IMR-90 (cell line): ENCODE results near the gene GABRB3. TPM values are rescaled to one million over a fixed set of nuclear protein-coding genes. Genes with fewer than 3 reads are reported as not detected.

Source experiments
- ATAC-seq: fragments of 200-7000 bp; cut with Tn5 transposase; 2 replicates; pipeline ENCODE4 v1.9.1; 2020; ENCODE audit warnings: low read depth, mild to moderate bottlenecking, moderate library complexity
- BruUV-seq: library from RNA; stranded (reverse); fragments of 400-500 nt; replicated peaks from 2 replicates; lab custom pipeline; 2021; lab: Mats Ljungman, UMichigan
- CTCF ChIA-PET: fragments of 300-600 bp; formaldehyde crosslinking; extraction: SDS; loops from one replicate; lab custom pipeline; 2021; ENCODE audit warnings: antibody characterized with exemption; lab: Yijun Ruan, JAX
- POLR2A ChIA-PET: fragments of 300-600 bp; sonication (Branson Sonifier 250); formaldehyde crosslinking; loops from one replicate; lab custom pipeline; 2022; ENCODE audit warnings: antibody characterized with exemption; ENCODE audit not compliant: unreplicated experiment; lab: Charles Lee
- DNase-seq: peaks from one replicate; pipeline ENCODE4 v3.0.0; 2013
- H2AFZ ChIP-seq: replicated peaks from 2 replicates; pipeline ENCODE3; 2013; ENCODE audit warnings: low read length, mild to moderate bottlenecking; ENCODE audit not compliant: poor library complexity
- H2AK5ac ChIP-seq: 2 replicates; pipeline ENCODE4 v1.6.1; 2013; ENCODE audit warnings: low read depth, low read length, inconsistent platforms
- H2AK9ac ChIP-seq: replicated peaks from 2 replicates; pipeline ENCODE3; 2013; ENCODE audit warnings: mild to moderate bottlenecking, low read depth, low read length, moderate library complexity; ENCODE audit not compliant: poor library complexity
- H2BK120ac ChIP-seq: 2 replicates; pipeline ENCODE4 v1.6.1; 2013; ENCODE audit warnings: low read depth, low read length, inconsistent platforms
- H2BK15ac ChIP-seq: 3 replicates; pipeline ENCODE4 v1.6.1; 2013; ENCODE audit warnings: low read depth, low read length, inconsistent platforms
- H2BK20ac ChIP-seq: 2 replicates; pipeline ENCODE4 v1.6.1; 2013; ENCODE audit warnings: low read depth, mild to moderate bottlenecking, inconsistent platforms, low read length, moderate library complexity
- H2BK5ac ChIP-seq: 2 replicates; pipeline ENCODE4 v1.6.1; 2013; ENCODE audit warnings: mild to moderate bottlenecking, low read depth, low read length, inconsistent platforms; ENCODE audit not compliant: poor library complexity, severe bottlenecking
- H3K14ac ChIP-seq: replicated peaks from 2 replicates; pipeline ENCODE4 v1.6.1; 2013; ENCODE audit warnings: low read depth, low read length, inconsistent platforms
- H3K18ac ChIP-seq: 2 replicates; pipeline ENCODE4 v1.6.1; 2013; ENCODE audit warnings: low read depth, low read length, control low read depth
- H3K23ac ChIP-seq: 2 replicates; pipeline ENCODE4 v1.6.1; 2013; ENCODE audit warnings: low read depth, low read length, inconsistent platforms
- H3K27ac ChIP-seq: 2 replicates; pipeline ENCODE4 v1.5.1; 2013; ENCODE audit warnings: mild to moderate bottlenecking, control low read depth, low read length; ENCODE audit not compliant: insufficient read depth
- H3K27me3 ChIP-seq: 2 replicates; pipeline ENCODE4 v1.6.1; 2013; ENCODE audit warnings: low read length; ENCODE audit not compliant: control insufficient read depth, insufficient read depth
- H3K36me3 ChIP-seq: 2 replicates; pipeline ENCODE4 v1.6.1; 2013; ENCODE audit warnings: low read length, mixed read lengths; ENCODE audit not compliant: control insufficient read depth, insufficient read depth
- H3K4ac ChIP-seq: 2 replicates; pipeline ENCODE4 v1.6.1; 2013; ENCODE audit warnings: low read depth, low read length, inconsistent platforms
- H3K4me1 ChIP-seq: 2 replicates; pipeline ENCODE4 v1.6.1; 2013; ENCODE audit warnings: low read length, mixed read lengths; ENCODE audit not compliant: control insufficient read depth, insufficient read depth
- H3K4me2 ChIP-seq: 2 replicates; pipeline ENCODE4 v1.6.1; 2013; ENCODE audit warnings: low read depth, mild to moderate bottlenecking, control low read depth, low read length, moderate library complexity
- H3K4me3 ChIP-seq: 2 replicates; pipeline ENCODE4 v1.5.1; 2013; ENCODE audit warnings: low read depth, mild to moderate bottlenecking, control low read depth, low read length, moderate library complexity; ENCODE audit not compliant: insufficient read depth
- H3K56ac ChIP-seq: 2 replicates; pipeline ENCODE4 v1.6.1; 2013; ENCODE audit warnings: low read length, inconsistent platforms; ENCODE audit not compliant: insufficient read depth; ENCODE audit errors: extremely low read depth
- H3K79me1 ChIP-seq, 2 experiments: 2 replicates each; pipeline ENCODE4 v1.6.1; 2013; ENCODE audit warnings: low read length in 2 of 2, inconsistent platforms in 1 of 2, low read depth in 1 of 2
- H3K9ac ChIP-seq: 2 replicates; pipeline ENCODE4 v1.6.1; 2013; ENCODE audit warnings: low read depth, low read length, control low read depth
- H3K9me1 ChIP-seq: 2 replicates; pipeline ENCODE4 v1.6.1; 2013; ENCODE audit warnings: low read length, inconsistent platforms; ENCODE audit not compliant: insufficient read depth
- H3K9me3 ChIP-seq: 2 replicates; pipeline ENCODE4 v1.6.1; 2013; ENCODE audit warnings: low read length; ENCODE audit not compliant: control insufficient read depth, insufficient read depth
- H4K20me1 ChIP-seq: 2 replicates; pipeline ENCODE4 v1.6.1; 2013; ENCODE audit warnings: low read length, inconsistent platforms; ENCODE audit not compliant: insufficient read depth
- H4K5ac ChIP-seq: 2 replicates; pipeline ENCODE4 v1.6.1; 2013; ENCODE audit warnings: mild to moderate bottlenecking, low read depth, low read length, control low read depth
- H4K8ac ChIP-seq, 2 experiments: 2 replicates each; pipeline ENCODE4 v1.6.1; 2013; ENCODE audit warnings: low read depth in 2 of 2, low read length in 2 of 2, control low read depth in 1 of 2, inconsistent platforms in 1 of 2
- H4K91ac ChIP-seq: 2 replicates; pipeline ENCODE4 v1.6.1; 2013; ENCODE audit warnings: low read depth, low read length, inconsistent platforms; ENCODE audit not compliant: insufficient read depth
- BHLHE40 ChIP-seq: fragments of 150-350 bp; IDR thresholded peaks from 2 replicates; pipeline ENCODE4 v1.6.1; 2016; ENCODE audit warnings: mild to moderate bottlenecking, low read depth, low read length
- CEBPB ChIP-seq: IDR thresholded peaks from 2 replicates; pipeline ENCODE4 v1.6.1; 2012; ENCODE audit warnings: low read depth, low read length, improper control_type of control experiment
- CTCF ChIP-seq: conservative IDR thresholded peaks from 2 replicates; pipeline ENCODE4 v1.5.1; 2012; ENCODE audit warnings: mild to moderate bottlenecking, low read depth, low read length, improper control_type of control experiment
- ELK1 ChIP-seq: fragments of 150-350 bp; IDR thresholded peaks from 2 replicates; pipeline ENCODE4 v1.6.1; 2016; ENCODE audit warnings: low read depth, mild to moderate bottlenecking, low read length, moderate library complexity, borderline replicate concordance
- MAFK ChIP-seq: IDR thresholded peaks from 2 replicates; pipeline ENCODE4 v1.6.1; 2012; ENCODE audit warnings: low read depth, low read length, improper control_type of control experiment
- MXI1 ChIP-seq: IDR thresholded peaks from 2 replicates; pipeline ENCODE4 v1.6.1; 2012; ENCODE audit warnings: low read depth, mild to moderate bottlenecking, low read length, moderate library complexity, borderline replicate concordance
- NFE2L2 ChIP-seq: fragments of 150-350 bp; IDR thresholded peaks from 2 replicates; pipeline ENCODE4 v1.6.1; 2016; ENCODE audit warnings: low read depth, mild to moderate bottlenecking, low read length
- POLR2A ChIP-seq: IDR thresholded peaks from 2 replicates; pipeline ENCODE4 v1.6.1; 2012; ENCODE audit warnings: mild to moderate bottlenecking, low read depth, low read length
- RAD21 ChIP-seq: IDR thresholded peaks from 2 replicates; pipeline ENCODE4 v1.6.1; 2012; ENCODE audit warnings: low read length, improper control_type of control experiment
- RFX5 ChIP-seq: IDR thresholded peaks from 2 replicates; pipeline ENCODE4 v1.8.0; 2012; ENCODE audit warnings: low read depth, mild to moderate bottlenecking, low read length, moderate library complexity
- USF2 ChIP-seq: fragments of 150-350 bp; IDR thresholded peaks from 2 replicates; pipeline ENCODE4 v1.6.1; 2017; ENCODE audit warnings: mild to moderate bottlenecking, antibody characterized with exemption, low read length, low read depth
- WGBS, 2 experiments: methylation state at CpG; one replicate each; pipeline versions ENCODE4 v1.1.5 to v1.1.7; 2013; ENCODE audit warnings: missing lambda C conversion rate in 2 of 2; ENCODE audit not compliant: insufficient read length in 1 of 2; ENCODE audit errors: extremely low coverage in 2 of 2; 5-methylcytosine and 5-hydroxymethylcytosine counted together
- dilution Hi-C: fragments of 300-500 bp; cut with HindIII; formaldehyde crosslinking; loops from one replicate; pipeline ENCODE4 v1.14.3; 2018; ENCODE audit warnings: low sequenced_read_pairs; ENCODE audit not compliant: unreplicated experiment
- in situ Hi-C: fragments of 300-500 bp; cut with MboI; formaldehyde crosslinking; loops from 3 replicates; pipeline ENCODE4 v1.14.3; 2019; ENCODE audit warnings: low sequenced_read_pairs, inconsistent platforms, mixed read lengths
- intact Hi-C: fragments of 100-400 bp; cut with micrococcal nuclease; formaldehyde crosslinking; loops from 2 replicates; pipeline ENCODE4 v1.10.0; 2022
- polyA plus RNA-seq, 3 experiments: library from polyadenylated mRNA; depleted of rRNA; stranded (reverse); fragments of >200 nt; gene quantifications; 2 replicates each; pipeline ENCODE4 v1.2.3, GENCODE V29; 2012; ENCODE audit warnings: low replicate concordance in 1 of 3
- total RNA-seq: library from RNA; depleted of rRNA; stranded (reverse); fragments of >200 nt; gene quantifications from 2 replicates; pipeline ENCODE4 v1.2.3, GENCODE V29; 2012

Gene GABRB3
- total and polyA plus RNA-seq, 2 of the 4 experiments (the other 2 are of a cell fraction): 0.36 to 0.54 TPM

GRCh38 chr15:26640601-26641000 lies 132.3 kb downstream of the GABRB3 start:
- H2BK5ac ChIP-seq: no peak overlapping the region
- no peak overlapping the region for H3K14ac ChIP-seq
- H3K4me3 ChIP-seq: no peak overlapping the region
- in situ Hi-C loops (loop anchor here (10.0 kb wide), 1 partner anchor 64 kb away; no protein-coding TSS in a partner anchor), intact Hi-C loops (no loop called here), dilution Hi-C loops (no loop called here)
- H4K5ac ChIP-seq: no peak overlapping the region
- H2AK5ac ChIP-seq: no peak overlapping the region
- H2BK20ac ChIP-seq: no peak overlapping the region
- H3K4ac ChIP-seq: no peak overlapping the region
- H4K8ac ChIP-seq: no peak overlapping the region
- no peaks in the 10 kb centered on the region for H3K27me3 ChIP-seq
- TF ChIP-seq NFE2L2 (no peak), MXI1 (no peak), MAFK (no peak), CEBPB (no peak), ELK1 (no peak), BHLHE40 (no peak), POLR2A (no peak), RAD21 (no peak), RFX5 (no peak), CTCF (no peak), USF2 (no peak)
- ChIA-PET CTCF (no interaction called here), POLR2A (no interaction called here)
- H3K56ac ChIP-seq: no peak overlapping the region
- H4K91ac ChIP-seq: no peak overlapping the region
- no peaks in the 10 kb centered on the region for H3K79me1 ChIP-seq
- H2AK9ac ChIP-seq: no peak overlapping the region
- H3K27ac ChIP-seq: no peak overlapping the region
- H4K20me1 ChIP-seq: no peaks in the 10 kb centered on the region
- ATAC-seq (no peak), DNase-seq (no peak)
- peaks cover 30% of the 10 kb centered on the region for H3K9me3 ChIP-seq
- no TSS peak for BruUV-seq
- H2AFZ ChIP-seq: no peak overlapping the region
- no peak overlapping the region for H2BK15ac ChIP-seq
- no peaks in the 10 kb centered on the region for H3K9me1 ChIP-seq
- H3K23ac ChIP-seq: no peak overlapping the region
- no peak overlapping the region for H3K4me2 ChIP-seq
- H3K4me1 ChIP-seq: no peaks in the 10 kb centered on the region
- H3K36me3 ChIP-seq: no peaks in the 10 kb centered on the region
- 67% methylated on average over 1 of the region's 5 CpGs; no CpG with 5 or more reads in 1 of the 2 experiments for WGBS, 2 experiments
- no peak overlapping the region for H3K18ac ChIP-seq
- H2BK120ac ChIP-seq: no peak overlapping the region
- H3K9ac ChIP-seq: no peak overlapping the region
